ENCODE measurements around the gene CPT1A. TPM values are rescaled to one million over a fixed set of nuclear protein-coding genes. Genes with fewer than 3 reads are reported as not detected.
"Not testable (repeated sequence)": the region's sequence is repeated elsewhere in the genome, so short reads cannot be mapped to it uniquely, and the experiment has no call there.

Gene CPT1A
- total RNA-seq, result 22.0 and 22.6 TPM in 2 replicates

DNA sequence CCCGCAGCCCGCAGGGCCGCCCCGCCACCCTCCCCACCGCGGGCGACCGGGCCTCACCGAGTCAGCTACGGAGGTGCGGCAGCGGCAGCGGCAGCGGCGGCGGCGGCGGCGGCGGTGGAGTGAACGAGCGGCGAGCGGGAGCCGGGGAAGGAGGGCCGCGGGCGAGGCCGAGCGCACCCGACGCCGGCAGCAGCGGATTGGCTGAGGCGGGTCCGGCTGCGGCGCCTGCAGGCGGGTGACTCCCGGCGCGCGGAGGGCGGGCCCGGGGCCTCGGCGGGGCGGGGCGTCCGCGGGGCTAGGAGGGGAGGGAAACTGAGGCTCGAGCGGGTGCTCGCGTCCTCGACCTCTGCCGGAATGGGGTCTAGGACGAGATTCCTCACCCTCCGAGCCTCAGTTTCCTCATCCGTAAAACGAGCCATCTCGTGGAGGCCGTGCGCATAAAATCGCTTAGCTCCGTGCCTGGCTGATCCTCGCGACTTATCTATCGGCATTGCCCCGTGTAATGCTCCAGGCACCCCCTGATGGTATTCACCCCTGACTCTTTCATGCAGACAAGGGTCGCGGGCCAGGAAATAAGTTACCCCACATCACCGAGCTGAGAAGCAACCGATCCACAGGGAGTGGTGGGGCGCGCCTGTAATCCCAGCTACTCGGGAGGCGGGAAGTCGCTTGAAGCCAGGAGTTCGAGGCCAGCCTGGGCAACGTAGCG lies at the start of gene CPT1A:
CPT1A (minus strand) TSS at position 199 of the 709 bp plus-strand sequence. CDS start 26,442 bp downstream, outside the sequence.
- peak; percentile 65 for DNase-seq (ENCODE audit: low spot score)
- Mint-ChIP-seq H3K27ac (peak within 1 kb of the TSS; percentile 53), H3K4me1 (ENCODE audit: low read depth) (peaks cover 50% of the 10 kb centered on the region), H3K9me3 (no peaks in the 10 kb centered on the region), H3K4me3 (peak within 1 kb of the TSS; percentile 86), H3K27me3 (ENCODE audit: insufficient read depth) (peaks cover 22% of the 10 kb centered on the region), H3K36me3 (ENCODE audit: low read depth) (no peaks in the 10 kb centered on the region)
- intact Hi-C loops (cut with micrococcal nuclease), result loop anchor here (5.0 kb wide), 2 partner anchors 210 to 380 kb away; partner anchors contain the start of gene PPP6R3

DNA sequence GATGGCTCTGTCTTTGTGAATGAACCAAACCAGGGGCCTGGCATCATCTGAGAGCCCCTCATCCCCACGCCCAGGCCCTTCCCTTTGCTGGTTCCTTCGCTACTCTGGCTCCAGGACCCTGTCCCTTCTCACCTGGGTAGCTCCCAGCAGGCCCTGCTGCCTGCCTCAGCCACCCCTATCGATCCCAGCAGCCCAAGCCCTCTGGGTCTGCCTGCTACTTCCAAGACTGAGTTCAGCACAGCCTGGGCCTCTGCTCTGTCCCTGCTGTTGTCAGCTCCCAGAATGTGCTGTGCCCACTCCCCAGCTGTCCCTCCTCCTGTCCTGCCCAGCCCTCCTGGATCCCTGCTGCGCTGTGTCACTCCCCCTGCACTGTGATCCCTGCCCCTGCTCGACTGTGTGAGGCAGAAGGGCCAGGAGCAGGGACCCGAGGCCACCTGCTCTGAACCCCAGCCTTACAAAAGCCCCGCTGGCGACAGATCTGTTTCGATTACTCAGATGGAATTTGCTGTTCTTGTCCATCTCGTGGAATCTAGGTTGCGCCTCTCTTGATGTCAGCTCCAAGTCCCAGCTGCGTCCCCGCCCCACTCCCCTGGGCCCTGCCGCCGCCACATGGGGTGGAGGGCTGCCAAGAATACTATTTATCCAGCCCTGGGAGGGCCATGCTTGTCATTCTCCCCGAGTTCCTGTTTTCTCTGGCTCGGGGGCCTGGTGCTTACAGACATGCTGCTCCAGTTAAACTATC lies 48.9 kb upstream of the CPT1A start:
- H3K27ac Mint-ChIP-seq, result no peak overlapping the region
- no peaks in the 10 kb centered on the region for H3K4me1 Mint-ChIP-seq (ENCODE audit: low read depth)
- H3K36me3 Mint-ChIP-seq (ENCODE audit: low read depth), result peaks cover 26% of the 10 kb centered on the region
- no peaks in the 10 kb centered on the region for H3K9me3 Mint-ChIP-seq
- H3K4me3 Mint-ChIP-seq, result no peak overlapping the region
- H3K27me3 Mint-ChIP-seq (ENCODE audit: insufficient read depth), result no peaks in the 10 kb centered on the region
- no peak for DNase-seq (ENCODE audit: low spot score)
- intact Hi-C loops (cut with micrococcal nuclease), result no loop called here

DNA sequence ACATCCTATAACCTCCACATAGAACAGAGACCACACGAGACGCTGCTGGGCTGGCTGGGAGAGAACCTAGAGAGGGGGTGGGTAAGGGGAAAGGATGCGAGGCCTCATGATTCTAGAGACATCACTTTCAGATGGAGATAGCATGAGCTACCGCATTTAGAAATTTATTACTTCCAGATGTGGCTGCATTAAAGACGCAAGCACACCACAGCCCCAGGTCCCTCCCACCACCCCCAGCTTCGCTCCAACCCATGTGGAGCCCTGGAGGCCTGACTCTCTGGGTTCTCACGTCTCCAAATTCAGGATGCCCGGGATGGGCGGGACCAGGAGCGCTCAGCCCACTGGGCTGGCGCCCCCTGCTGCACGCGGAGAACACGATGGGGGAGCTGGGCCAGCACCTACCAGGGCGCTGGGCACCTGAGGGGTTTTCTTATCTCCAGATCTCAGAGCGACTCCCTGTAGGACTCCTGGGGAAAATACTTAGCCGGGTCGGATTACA lies 48.3 kb upstream of the CPT1A start:
- Mint-ChIP-seq H3K4me3 (no peak overlapping the region), H3K4me1 (ENCODE audit: low read depth) (no peaks in the 10 kb centered on the region), H3K36me3 (ENCODE audit: low read depth) (peaks cover 26% of the 10 kb centered on the region), H3K27ac (no peak overlapping the region), H3K9me3 (no peaks in the 10 kb centered on the region), H3K27me3 (ENCODE audit: insufficient read depth) (no peaks in the 10 kb centered on the region)
- no peak for DNase-seq (ENCODE audit: low spot score)
- intact Hi-C loops (cut with micrococcal nuclease), result no loop called here

DNA sequence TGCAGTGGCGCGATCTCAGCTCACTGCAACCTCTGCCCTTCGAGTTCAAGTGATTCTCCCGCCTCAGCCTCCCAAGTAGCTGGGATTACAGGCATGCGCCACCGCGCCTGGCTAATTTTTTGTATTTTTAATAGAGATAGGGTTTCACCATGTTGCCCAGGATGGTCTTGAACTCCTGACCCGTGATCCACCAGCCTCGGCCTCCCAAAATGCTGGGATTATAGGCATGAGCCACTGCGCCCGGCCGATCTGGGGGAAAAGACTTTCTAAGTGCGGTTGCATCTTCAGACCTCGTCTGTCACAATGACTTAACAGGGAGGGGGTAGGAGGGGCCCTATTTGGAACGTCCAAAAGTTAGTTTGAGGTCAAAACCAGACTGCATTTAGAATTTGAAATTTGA lies 43.1 kb upstream of the CPT1A start:
- DNase-seq (ENCODE audit: low spot score); H3K4me1 Mint-ChIP-seq (ENCODE audit: low read depth); H3K9me3 Mint-ChIP-seq; H3K4me3 Mint-ChIP-seq; H3K27me3 Mint-ChIP-seq (ENCODE audit: insufficient read depth); intact Hi-C loops (cut with micrococcal nuclease); H3K27ac Mint-ChIP-seq; H3K36me3 Mint-ChIP-seq (ENCODE audit: low read depth): not testable (repeated sequence)

DNA sequence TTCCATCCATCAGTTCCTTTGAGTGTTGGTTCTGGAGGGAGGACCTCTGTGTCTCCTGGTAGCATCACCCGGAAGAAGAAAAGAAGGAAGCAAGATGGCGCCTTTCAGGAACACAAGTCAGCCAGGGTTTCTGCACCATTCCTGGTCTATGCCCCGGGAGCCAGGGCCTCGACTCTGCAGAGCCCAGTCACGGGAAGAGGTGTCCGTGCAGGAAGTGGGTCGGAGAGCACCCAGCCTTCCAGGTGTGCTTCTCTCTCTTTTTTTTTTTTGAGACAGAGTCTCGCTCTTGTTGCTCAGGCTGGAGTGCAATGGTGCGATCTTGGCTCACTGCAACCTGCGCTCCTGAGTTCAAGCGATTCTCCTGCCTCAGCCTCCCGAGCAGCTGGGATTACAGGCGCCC lies 40.7 kb upstream of the CPT1A start:
- intact Hi-C loops (cut with micrococcal nuclease), result no loop called here
- Mint-ChIP-seq H3K4me3 (no peak overlapping the region), H3K27ac (no peak overlapping the region), H3K27me3 (ENCODE audit: insufficient read depth) (no peaks in the 10 kb centered on the region), H3K36me3 (ENCODE audit: low read depth) (no peaks in the 10 kb centered on the region), H3K4me1 (ENCODE audit: low read depth) (no peaks in the 10 kb centered on the region), H3K9me3 (no peaks in the 10 kb centered on the region)
- DNase-seq (ENCODE audit: low spot score), result no peak

DNA sequence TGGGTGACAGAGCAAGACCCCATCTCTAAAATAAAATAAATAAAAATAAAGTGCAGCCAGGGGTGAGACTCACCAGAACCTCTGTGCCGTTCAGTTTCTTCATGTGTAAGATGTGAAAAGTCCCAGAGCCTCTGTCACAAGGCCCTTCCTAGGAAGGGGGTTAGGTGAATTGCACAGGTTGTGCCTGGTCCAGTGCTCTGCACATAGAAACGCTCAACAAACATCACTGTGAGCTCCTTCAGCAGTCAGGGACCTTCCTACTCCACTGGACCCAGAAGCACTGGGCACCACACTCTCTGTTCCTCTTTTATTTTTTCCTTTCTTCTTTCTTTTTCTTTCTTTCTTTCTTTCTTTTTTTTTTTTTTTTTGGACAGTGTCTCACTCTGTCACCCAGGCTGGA lies 39.6 kb upstream of the CPT1A start:
- Mint-ChIP-seq H3K27ac (no peak overlapping the region), H3K27me3 (ENCODE audit: insufficient read depth) (no peaks in the 10 kb centered on the region), H3K9me3 (no peaks in the 10 kb centered on the region), H3K4me1 (ENCODE audit: low read depth) (no peaks in the 10 kb centered on the region), H3K4me3 (no peak overlapping the region), H3K36me3 (ENCODE audit: low read depth) (no peaks in the 10 kb centered on the region)
- intact Hi-C loops (cut with micrococcal nuclease), result no loop called here
- DNase-seq (ENCODE audit: low spot score), result no peak

DNA sequence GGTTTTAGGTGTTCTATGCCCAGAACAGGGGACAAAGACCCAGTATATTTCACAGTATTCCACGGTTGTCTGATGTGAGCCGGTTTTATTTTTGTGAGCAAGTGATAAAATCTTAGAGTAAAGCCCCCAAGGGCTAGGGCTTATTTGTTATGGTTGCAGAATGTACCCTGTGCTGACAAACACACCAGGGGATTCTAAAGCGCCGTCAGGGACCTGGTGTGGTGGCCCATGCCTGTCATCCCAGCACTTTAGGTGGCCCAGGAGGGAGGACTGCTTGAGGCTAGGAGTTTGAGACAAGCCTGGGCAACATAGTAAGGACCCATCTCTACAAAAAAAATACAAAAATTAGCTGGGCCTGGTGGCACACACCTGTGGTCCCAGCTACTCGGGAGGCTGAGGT lies 39.1 kb upstream of the CPT1A start:
- no peak overlapping the region for H3K27ac Mint-ChIP-seq
- H3K36me3 Mint-ChIP-seq (ENCODE audit: low read depth), result no peaks in the 10 kb centered on the region
- no peaks in the 10 kb centered on the region for H3K4me1 Mint-ChIP-seq (ENCODE audit: low read depth)
- DNase-seq (ENCODE audit: low spot score), result no peak
- intact Hi-C loops (cut with micrococcal nuclease), result no loop called here
- no peaks in the 10 kb centered on the region for H3K27me3 Mint-ChIP-seq (ENCODE audit: insufficient read depth)
- no peaks in the 10 kb centered on the region for H3K9me3 Mint-ChIP-seq
- H3K4me3 Mint-ChIP-seq, result no peak overlapping the region

DNA sequence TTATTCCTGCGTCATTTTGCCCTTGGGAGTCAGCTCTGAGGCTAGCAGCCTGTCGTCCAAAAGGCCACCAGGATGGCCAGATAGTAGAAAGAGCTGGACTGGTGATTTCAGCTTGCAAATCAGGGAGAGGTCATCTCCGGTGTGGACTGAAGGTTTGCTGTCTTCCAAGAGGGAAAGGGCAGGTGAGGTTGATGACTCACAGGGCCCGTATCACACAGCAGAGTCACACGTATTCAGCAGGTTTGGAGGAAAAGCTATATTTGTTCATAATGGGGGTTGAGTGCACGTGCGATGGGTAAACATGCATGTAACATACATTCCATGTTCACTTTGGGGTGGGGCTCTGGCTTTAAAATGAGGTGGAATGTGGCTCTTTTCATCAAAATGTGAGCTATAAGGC lies 36.3 kb upstream of the CPT1A start:
- no peak overlapping the region for H3K4me3 Mint-ChIP-seq
- H3K27ac Mint-ChIP-seq, result no peak overlapping the region
- intact Hi-C loops (cut with micrococcal nuclease), result no loop called here
- peaks cover 3% of the 10 kb centered on the region for H3K27me3 Mint-ChIP-seq (ENCODE audit: insufficient read depth)
- H3K36me3 Mint-ChIP-seq (ENCODE audit: low read depth), result no peaks in the 10 kb centered on the region
- H3K9me3 Mint-ChIP-seq, result no peaks in the 10 kb centered on the region
- no peaks in the 10 kb centered on the region for H3K4me1 Mint-ChIP-seq (ENCODE audit: low read depth)
- no peak for DNase-seq (ENCODE audit: low spot score)

DNA sequence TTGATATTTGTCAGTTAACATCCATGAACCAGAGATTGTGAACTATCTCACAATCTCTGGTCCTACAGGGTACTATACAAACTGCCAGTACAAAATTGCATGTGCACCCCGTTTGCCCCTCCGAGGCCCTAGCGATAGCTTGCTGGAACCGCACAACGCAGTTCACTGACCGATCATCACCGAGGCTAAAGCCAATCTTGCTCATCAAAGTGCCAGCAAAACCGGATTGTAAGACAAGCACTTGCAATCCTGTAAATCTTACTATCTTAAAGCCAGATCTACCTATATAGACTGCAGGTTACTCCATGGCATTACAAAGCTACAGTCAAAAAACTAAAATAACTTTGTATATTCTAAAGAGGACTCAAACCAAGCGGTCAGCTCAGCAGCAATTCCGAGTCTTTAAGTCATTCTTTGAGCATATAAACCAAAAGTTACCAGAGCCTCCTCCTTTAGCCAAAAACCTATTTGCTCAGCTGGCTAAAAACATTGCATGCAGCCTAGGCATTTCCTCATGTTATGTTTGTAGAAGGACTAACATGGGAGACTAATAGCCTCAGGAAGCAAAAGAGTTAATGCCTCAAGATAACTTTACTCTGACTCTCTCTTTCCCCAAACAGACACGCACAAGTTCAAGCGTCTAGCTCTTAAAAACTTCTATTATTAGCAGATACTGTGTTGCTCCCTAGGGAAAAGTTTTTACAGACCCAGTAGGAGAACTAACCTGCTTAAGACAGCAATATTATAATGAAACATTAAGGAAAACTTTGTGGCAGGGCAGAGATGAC lies 30.7 kb upstream of the CPT1A start:
- no peak for DNase-seq (ENCODE audit: low spot score)
- Mint-ChIP-seq H3K9me3 (no peaks in the 10 kb centered on the region), H3K4me1 (ENCODE audit: low read depth) (peaks cover 10% of the 10 kb centered on the region), H3K36me3 (ENCODE audit: low read depth) (no peaks in the 10 kb centered on the region), H3K27ac (no peak overlapping the region), H3K27me3 (ENCODE audit: insufficient read depth) (peaks cover 28% of the 10 kb centered on the region), H3K4me3 (no peak overlapping the region)
- intact Hi-C loops (cut with micrococcal nuclease), result no loop called here

DNA sequence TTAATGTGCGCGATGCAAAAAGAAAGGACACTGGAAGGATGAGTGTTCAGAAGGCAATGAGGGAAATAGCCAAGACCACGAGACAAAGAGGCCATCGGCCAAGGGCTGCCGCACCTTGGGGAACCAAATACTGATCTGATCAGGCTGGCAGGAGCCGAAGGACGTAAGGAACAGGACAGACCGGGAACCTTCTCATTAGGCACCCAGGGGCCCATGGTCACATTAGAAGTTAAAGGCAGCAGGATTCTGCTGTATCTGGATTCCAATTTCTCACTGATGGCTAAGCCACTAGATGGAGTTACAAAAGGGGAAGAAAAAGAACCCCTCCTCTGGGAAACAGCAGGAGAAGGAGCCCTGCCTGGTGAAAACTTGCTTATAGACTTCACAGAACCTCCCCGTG lies 28.8 kb upstream of the CPT1A start:
- no peaks in the 10 kb centered on the region for H3K9me3 Mint-ChIP-seq
- DNase-seq (ENCODE audit: low spot score), result no peak
- H3K4me3 Mint-ChIP-seq, result peak overlapping the region; percentile 68
- H3K27me3 Mint-ChIP-seq (ENCODE audit: insufficient read depth), result peaks cover 30% of the 10 kb centered on the region
- peaks cover 10% of the 10 kb centered on the region for H3K4me1 Mint-ChIP-seq (ENCODE audit: low read depth)
- H3K27ac Mint-ChIP-seq, result no peak overlapping the region
- H3K36me3 Mint-ChIP-seq (ENCODE audit: low read depth), result peaks cover 1% of the 10 kb centered on the region
- intact Hi-C loops (cut with micrococcal nuclease), result no loop called here

DNA sequence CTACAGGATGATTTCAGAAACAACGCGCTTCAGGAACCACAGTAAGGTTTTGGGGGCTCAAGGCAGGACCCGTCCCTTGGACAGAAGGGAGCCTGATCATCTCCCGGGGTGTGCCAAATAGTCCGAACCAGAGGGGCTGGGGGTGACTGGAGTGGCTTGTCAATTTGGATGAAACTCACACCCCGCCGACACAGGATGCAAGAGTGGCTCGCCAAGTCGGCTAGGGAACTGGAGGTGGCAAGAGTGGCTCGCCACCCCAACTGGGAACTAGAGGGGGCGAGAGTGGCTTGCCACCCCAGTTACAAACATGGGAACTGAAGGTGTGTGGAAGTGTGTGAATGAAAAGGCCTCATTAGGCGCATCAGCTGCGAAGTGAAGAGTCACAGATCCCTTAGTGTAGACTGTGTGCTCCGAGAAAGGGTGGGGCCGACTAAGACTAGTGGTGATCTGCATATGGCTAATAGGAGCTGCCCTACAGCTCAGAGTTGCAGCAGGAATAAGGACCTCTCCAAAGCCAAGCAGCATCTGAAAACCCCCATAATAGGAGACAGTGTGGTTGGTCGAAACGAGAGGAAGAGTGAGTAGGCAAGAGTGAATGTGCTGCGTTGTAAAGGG lies 26.6 kb upstream of the CPT1A start:
- H3K4me1 Mint-ChIP-seq (ENCODE audit: low read depth), result peaks cover 10% of the 10 kb centered on the region
- intact Hi-C loops (cut with micrococcal nuclease), result no loop called here
- H3K27ac Mint-ChIP-seq, result no peak overlapping the region
- no peak overlapping the region for H3K4me3 Mint-ChIP-seq
- no peak for DNase-seq (ENCODE audit: low spot score)
- no peaks in the 10 kb centered on the region for H3K9me3 Mint-ChIP-seq
- H3K27me3 Mint-ChIP-seq (ENCODE audit: insufficient read depth), result peaks cover 28% of the 10 kb centered on the region
- H3K36me3 Mint-ChIP-seq (ENCODE audit: low read depth), result peaks cover 1% of the 10 kb centered on the region

DNA sequence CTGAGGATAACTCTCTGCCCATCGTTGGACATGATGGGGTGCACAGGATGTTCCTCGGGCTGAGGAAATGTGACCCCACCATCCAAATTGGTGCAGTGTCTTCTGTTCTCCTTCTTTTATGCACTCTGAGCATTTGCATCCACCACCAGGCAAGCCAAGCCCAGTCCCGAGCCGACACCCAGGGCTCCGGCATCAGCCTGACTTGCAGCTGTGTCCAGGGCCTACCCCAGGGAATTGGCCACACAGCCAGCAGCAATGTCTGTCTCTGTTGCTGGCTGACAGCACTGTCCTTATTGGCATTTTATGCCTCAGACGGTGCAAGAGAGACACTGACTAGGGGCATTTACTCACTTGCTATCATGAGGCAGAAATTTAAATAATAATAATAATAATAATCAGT lies 25.4 kb upstream of the CPT1A start:
- Mint-ChIP-seq H3K27me3 (ENCODE audit: insufficient read depth) (peaks cover 19% of the 10 kb centered on the region), H3K36me3 (ENCODE audit: low read depth) (peaks cover 1% of the 10 kb centered on the region)

More for the DNA sequence above, 25.4 kb upstream of the CPT1A start:
- Mint-ChIP-seq H3K9me3 (no peaks in the 10 kb centered on the region), H3K4me3 (no peak overlapping the region), H3K27ac (no peak overlapping the region), H3K4me1 (ENCODE audit: low read depth) (peaks cover 10% of the 10 kb centered on the region)
- DNase-seq (ENCODE audit: low spot score), result no peak
- intact Hi-C loops (cut with micrococcal nuclease), result no loop called here

Data from activated T-helper 1 cell treated with anti-CD3 and anti-CD28 coated beads, Interleukin-12 subunit alpha, Interleukin-12 subunit beta, Interleukin-2, Interleukin-4 antibody, amounts not matched to agents 30 ng/mL and 10 ng/mL and 1 ng/mL, durations not matched to agents 14 hours and 24 hours and 36 hours (primary cell).